Putamen (tissue), 1 donor: ENCODE measurements around the gene CCDC17.
"Not testable (repeated sequence)": the region's sequence is repeated elsewhere in the genome, so short reads cannot be mapped to it uniquely, and the experiment has no call there.

Source experiments
- DNase-seq: peaks from one replicate; pipeline ENCODE4 v3.0.0-alpha.2; 2016; ENCODE audit warnings: low spot score

Gene CCDC17

DNA sequence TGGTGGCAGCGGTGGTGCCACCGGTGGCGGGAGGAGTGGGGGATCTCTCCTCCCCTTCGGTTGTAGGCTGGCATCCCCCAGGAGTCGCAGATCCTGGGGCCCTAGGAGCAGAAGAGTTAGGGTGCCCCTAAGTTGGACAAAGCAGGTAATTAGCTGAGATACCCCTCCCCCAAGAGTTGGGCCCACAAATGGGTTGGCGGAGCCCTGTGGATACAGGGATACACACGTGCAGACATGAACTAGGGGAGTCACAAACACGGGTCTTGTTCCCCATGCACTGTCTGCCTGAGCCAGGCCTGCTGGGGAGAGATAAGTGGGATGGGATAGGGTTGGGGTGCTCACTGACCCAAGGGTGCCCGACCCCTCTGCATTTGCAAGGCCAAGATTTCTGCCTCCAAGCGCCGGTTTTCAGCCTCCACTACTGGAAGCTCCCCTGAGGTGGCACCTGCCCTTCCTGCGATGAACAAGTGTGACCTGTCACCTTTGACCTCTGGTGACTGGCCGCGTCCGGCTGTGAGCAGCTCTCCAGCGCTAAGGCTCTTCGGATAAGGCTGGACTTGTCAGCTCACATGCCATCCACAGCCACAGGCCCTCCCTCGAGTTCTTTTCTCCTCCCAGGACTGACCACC is 1.8 kb downstream of the CCDC17 start:
- DNase-seq: no peak

DNA sequence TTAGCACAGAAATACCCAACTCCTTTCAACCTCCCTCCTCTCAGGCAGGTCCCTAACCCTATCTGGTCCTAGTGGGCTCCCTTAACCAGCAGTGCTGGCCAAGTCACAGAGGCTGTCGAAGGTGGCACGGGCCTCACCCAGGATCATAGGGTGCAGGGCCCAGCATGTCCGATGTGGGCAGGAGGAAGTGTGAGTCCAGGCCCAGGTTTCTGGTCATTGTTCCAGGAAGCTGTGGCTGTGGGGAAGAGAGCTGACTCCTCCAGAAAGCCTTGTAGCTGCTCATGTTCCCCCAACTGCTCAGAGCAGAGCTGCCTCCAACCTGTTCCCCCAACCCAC is 2.4 kb downstream of the CCDC17 start:
- DNase-seq: no peak

DNA sequence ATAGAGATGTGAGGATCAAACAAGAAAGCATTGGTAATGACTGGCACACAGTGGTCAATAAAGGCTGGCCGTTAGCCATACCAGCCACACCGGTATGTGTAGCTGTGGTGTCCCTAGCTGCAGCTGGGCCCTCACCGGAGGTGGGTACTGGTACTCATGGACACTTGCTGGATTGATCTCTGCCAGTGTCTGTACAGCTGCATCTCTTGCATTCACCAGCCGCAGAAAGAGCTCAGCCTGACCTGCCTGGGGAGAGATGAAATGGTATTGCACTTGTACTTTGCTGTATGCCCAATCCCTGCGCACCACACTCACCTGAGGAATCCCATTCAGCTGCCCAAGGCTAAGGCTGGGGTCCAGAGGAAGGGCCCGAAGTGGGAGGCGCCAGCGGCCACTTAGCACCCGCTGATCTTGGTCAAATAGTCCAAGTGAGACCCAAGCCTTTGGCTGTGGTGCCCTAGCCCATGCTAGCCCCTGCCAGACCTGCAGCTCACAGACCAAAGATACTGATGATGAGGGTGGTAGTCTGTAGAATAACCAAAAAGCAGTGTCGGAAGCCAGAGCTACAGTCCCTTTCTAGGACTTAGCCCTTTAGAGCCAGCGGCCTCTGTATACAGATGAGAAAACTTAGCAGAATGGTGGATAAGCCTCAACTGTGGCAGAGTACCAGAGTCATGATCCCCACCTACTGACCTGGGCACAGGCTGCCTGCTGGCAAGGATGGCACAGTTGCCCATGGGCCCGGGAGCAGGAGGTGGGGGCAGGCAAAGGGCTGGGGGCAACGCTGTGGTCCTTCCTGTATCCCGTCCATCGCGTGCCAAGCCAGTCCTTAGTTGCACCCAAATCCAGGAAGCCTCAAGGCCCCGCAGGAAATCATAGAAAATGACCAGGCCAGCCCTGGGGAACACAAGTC is 3.0 kb downstream of the CCDC17 start:
- DNase-seq: no peak

DNA sequence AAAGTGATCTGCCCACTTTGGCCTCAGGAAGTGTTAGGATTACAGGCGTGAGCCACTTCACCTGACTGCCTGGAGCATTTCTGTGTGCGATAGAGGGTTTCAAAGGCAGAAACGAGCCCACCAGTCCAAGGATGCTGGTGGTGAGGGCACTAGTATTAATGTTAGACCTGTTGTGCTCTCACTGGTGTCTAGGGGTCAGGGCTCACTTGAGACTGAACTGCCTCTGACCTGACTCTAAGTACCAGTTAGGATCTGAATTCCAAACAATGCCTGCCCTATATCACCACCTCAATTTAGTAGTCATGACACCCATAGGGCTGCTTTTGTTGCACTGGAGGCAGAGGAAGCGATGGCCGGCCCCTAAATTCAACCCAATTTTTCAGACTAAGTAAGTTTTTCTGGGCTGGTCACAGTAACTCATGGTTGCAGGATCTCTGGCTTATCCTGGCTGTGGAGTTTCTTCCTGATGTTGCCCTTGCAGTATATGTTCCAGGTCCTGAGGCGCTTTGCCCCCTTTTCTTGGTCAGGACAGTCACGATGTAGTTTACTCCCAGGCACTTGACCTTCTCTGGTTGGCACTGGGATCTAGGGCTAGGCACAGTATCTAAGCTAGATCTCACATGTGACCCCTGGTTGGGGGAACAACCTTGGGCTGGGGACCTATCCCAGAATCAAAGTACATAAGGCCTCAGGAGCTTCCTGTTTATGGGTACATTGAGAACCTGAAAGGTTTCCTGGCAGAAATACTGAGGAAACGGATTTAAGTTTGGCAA is 4.5 kb downstream of the CCDC17 start:
- DNase-seq: no peak

DNA sequence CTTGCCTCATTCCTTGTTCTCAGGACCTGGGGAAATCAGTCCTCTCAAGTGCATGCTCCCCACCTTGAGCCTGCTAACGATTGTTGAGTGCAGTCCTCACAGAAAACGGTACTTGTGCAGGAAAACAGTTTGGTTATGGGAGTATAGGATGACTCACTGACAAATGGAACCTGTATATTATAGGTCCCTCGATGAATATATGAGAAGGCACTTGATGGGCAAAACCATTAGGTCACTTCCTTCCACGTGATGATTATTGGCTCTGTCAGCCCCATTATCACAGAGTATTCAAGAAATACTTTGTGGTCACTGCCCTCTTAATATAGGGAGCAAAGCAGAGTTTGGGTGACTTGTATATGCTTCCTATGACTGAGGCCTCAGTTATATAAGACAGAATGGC is 6.2 kb downstream of the CCDC17 start:
- DNase-seq: no peak

DNA sequence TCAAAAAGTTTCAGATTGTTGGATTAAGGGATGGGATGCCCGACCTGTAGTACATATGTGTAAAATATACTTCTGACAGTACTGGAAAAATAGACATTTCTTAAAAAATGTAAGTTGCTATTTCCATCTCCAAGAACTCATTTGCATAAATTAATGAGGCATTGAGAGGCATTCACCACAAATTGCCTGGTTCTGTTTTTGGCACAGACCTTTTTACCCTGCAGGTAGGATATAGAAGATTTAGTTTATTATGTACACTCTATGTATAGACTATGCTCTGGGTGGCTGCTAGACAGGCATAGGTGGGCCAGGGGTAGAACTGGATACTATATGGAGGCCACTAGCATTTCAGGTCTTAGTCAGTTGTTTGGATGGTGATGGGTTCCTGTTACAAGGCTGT is 8.0 kb downstream of the CCDC17 start:
- no peak for DNase-seq

DNA sequence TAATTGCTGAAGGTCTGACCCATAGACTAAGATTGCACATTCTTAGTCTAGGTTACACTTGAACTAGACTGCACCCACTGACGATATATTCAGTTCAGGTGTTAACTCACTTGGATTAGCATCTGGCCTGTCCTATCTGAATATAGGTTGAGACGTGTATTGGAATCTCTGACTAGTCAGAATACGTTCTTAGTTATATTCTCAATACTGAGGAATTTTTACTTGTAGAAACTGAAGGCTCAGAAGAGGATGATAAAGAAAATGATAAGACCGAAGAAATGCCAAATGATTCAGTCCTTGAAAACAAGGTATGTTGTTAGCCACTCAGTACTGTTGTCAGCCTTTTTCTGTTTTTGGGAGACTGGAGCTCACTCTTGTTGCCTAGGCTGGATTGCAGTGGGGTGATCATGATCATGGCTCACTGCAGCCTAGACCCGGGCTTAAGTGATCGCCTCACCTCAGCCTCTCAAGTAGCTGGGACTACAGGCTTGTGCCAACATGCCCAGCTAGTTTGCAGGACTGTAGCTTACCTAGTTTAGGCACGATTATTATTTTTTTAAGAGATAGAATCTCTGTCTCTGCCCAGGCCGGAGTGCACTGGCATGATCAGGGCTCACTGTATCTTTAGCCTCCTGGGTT is 10.8 kb downstream of the CCDC17 start:
- no peak for DNase-seq

DNA sequence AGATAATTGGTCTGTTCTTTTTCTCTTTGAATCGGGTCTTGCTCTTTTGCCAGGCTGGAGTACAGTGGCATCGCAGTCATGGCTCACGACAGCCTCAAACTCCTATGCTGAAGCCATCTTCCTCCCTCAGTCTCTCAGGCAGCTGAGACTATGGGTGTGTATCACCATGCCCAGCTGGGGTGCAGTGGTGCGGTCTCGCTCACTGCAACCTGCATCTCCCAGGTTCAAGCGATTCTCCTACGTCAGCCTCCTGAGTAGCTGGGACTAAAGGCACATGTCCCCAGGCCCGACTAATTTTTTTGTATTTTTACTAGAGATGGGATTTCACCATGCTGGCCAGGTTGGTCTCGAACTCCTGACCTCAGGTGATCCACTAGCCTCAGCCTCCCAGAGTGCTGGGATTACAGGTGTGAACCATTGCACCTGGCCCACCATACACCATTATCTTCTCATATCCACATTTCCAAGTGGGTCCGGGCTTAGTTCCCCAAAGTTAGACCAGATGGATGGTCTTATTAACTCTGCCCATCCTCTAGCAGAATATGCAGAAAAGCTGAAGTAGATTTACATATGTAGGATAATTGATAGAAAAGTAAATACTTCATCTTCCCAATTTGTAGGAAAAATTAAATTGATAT is 13.1 kb downstream of the CCDC17 start:
- no peak for DNase-seq

DNA sequence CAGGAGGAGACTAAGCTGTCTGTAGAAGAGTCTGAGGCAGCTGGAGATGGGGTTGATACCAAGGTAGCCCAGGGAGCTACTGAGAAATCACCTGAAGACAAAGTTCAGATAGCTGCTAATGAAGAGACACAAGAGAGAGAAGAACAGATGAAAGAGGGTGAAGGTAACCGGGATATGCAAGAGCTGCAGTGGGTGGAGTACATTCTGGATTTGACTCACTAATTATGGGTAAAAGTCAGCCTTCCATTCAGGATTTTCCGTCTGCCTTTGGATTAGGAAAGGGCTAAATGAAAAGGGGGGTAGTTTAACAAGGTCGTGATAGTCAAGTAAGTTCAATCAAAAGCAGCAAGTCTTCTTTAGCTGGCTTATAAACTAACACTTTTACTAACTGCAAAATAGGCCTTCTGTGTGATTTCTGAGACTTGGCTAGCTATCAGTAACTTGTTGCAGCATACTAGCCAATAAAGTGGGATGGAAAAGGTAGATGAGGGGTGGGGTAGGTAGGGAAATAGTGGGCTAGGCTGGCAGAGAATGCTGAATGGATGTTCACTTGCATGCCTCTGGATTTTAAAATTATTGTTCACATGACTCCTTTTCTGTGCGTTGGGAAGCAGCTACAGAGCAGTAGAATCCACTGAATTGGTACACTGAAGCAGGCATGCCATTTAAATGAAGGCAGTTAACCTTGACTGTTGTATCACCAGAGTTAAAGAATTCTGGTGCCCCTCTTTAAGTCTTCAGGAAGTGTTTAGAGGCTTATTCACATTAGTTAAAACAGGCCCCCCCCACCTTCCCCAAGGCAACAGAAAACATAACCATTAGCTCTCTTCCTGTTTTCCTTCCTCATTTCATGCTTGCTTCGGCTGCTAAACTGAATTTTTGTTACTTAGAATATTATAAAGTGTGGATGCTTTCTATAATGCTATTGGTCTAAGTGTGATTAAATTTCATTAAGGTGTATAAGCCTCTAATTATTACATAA is 15.4 kb downstream of the CCDC17 start:
- DNase-seq: no peak

DNA sequence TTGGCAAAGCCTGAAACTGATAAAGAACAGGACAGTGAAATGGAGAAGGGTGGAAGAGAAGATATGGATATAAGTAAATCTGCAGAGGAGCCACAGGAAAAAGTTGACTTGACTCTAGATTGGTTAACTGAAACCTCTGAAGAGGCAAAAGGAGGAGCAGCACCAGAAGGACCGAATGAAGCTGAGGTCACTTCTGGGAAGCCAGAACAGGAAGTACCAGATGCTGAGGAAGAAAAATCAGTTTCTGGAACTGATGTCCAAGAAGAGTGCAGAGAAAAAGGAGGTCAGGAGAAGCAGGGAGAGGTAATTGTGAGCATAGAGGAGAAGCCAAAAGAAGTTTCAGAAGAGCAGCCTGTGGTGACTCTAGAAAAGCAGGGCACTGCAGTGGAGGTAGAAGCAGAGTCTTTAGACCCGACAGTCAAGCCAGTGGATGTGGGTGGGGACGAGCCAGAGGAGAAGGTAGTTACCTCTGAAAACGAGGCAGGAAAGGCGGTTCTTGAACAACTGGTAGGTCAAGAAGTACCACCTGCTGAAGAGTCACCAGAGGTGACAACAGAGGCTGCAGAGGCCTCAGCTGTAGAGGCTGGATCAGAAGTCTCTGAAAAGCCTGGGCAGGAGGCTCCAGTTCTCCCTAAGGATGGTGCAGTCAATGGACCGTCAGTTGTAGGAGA is 16.3 kb downstream of the CCDC17 start:
- DNase-seq: no peak

DNA sequence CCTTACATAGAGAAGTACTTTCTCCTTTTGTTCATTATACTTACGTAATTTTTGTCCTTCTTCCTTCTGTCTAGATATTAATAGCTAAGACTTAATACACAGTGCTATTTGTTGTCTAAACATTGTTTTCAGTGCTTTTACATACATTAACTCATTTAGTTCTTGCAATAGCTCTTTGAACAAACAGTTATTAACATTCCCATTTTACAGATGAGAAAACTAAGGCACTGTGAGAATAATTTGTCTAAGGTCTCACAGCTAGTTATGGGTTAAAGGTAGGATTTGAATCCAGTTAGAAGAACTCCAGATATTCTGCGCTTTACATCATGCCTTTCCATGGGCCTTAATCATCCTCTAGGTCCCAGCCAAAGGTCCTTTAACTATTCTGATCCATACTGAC is 19.6 kb downstream of the CCDC17 start:
- no peak for DNase-seq

DNA sequence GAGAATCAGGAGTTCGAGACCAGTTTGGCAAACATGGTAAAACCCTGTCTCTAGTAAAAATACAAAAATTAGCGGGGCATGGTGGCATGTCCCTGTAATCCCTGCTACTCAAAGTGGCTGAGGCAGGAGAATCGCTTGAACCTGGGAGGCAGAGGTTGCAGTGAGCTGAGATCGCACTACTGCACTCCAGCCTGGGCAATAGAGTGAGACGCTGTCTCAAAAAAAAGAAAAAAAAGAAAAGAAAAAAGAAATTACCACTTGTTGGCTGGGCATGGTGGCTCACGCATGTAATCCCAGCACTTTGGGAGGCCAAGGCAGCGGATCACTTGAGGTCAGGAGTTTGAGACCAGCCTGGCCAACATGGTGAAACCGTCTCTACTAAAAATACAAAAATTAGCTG is 27.1 kb downstream of the CCDC17 start:
- not testable (repeated sequence) for DNase-seq

DNA sequence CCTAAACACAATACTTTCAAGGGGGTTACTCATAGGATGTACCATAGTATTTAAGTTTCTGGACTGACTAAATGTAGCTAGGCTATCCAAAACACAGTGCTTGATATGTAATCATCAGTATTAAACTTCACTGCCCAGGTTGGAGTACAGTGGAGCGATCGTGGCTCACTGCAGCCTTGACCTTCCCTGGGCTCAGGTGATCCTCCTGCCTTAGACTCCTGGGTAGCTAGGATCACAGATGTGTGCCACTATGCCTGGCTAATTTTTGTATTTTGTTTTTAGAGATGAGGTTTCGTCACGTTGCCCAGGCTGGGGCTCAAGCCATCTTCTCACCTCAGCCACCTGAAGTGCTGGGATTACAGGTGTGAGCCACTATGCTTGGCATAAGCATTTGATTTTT is 29.4 kb downstream of the CCDC17 start:
- no peak for DNase-seq

DNA sequence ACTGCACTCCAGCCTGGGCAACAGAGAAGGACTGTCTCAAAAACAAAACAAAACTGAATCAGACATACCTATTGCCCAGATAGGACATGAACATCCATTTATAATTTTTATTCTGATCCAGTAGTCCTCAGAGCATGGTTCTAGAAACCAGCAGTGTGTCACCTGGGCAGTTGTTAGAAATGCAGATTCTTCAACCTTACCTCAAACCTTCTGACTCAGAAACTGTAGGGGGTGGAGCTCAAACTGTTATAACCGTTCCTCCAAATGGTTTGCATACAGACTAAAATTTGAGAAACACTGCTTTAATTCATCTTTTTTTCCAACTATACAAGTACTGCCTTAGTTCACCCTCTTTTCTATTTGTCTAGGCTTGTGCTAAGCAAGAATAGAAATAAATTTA is 34.0 kb downstream of the CCDC17 start:
- no peak for DNase-seq

DNA sequence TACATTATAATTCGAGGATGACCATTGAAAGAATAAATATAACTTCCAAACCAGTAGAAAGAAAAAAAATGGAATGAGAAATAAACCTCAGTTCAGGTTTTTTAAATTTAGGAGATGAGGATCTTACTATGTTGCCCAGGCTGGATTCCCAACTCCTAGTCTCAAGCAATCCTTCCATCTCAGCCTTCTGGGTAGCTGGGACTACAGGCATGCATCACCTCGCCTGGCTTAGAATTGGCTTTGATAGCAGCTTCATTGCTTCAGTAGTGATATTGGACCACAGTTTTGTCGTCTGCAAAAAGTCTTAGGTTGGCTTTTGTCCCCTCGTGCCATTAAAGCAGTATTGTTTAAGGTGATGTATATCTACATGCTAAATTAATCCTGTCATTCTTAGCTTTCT is 37.1 kb downstream of the CCDC17 start:
- no peak for DNase-seq

DNA sequence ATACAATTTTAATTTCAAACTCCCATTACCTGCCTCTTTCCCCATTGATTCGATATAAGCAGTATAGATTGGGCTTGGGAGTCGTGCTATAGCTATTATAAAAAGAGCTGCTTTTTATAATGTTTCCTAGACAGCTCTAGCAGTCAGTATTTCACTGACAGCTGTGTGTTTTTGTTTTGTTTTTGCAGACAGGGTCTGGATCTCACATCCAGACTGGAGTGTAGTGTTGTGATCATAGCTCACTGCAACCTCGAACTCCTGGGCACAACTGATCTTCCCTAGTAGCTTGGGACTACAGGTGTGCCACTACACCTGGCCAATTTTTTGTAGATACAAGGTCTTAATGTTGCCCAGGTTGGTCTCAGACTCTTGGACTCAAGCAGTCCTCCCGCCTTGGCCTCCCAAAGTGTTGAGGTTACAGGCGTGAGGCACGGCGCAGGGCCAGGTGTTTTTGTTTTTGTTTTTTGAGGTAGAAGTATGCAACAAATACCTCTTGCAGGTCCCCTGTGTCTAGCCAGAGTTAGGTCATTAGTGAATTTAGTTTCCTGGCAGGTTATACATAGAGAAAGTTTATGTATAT is 38.3 kb downstream of the CCDC17 start:
- no peak for DNase-seq

DNA sequence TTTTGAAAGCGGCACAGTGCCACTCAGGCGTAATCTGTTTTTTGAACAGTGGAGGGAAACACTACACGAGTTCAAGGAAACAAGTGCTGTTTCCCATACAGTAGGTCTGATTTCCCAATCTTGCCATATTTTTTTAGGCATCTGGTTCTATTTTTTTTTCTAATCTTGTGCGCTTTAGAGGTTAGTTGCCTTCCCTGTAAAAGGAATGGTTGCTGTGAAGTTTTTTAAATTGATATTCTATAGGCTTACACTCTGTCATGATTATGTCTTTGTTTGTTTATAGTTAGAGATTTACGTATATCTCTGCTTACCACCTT is 38.8 kb downstream of the CCDC17 start:
- no peak for DNase-seq

DNA sequence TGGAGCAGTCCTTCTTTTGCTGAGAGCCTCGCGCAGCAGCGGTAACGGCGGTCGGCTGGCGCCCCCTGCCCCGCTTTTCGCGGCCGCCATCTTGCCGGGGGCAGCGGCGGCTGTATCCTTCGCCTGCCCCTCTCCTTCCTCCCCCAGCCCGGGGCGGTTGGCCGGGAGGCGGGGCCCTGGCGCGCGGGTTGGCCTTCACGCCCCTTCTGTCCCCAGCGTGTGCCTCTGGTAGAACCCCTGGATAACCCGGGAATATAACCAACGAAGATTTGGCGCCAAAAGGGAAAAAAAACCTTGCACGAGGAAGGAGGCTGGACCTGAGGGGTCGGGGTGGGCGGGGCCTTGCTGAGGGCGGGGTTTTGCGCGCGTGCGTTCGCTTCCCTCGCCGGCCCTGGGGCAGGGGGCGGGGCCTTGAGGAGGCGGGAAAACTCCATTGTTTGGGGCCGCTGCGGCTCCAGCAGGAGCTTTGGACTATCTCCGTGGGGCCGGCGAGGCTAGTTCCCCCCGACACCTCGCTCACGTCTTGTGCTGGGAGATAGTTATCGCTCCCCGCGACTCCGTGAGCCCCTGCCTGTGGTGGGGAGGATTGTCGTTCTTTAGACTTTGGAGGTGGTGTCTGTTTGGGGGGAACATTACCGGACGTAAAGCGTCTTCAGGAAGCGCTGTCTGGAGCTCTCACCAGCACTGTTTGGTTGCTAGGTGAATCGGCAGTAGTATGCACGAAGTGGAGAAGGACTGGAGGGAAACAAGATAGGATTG is 39.3 kb downstream of the CCDC17 start:
- peak; percentile 88 for DNase-seq

DNA sequence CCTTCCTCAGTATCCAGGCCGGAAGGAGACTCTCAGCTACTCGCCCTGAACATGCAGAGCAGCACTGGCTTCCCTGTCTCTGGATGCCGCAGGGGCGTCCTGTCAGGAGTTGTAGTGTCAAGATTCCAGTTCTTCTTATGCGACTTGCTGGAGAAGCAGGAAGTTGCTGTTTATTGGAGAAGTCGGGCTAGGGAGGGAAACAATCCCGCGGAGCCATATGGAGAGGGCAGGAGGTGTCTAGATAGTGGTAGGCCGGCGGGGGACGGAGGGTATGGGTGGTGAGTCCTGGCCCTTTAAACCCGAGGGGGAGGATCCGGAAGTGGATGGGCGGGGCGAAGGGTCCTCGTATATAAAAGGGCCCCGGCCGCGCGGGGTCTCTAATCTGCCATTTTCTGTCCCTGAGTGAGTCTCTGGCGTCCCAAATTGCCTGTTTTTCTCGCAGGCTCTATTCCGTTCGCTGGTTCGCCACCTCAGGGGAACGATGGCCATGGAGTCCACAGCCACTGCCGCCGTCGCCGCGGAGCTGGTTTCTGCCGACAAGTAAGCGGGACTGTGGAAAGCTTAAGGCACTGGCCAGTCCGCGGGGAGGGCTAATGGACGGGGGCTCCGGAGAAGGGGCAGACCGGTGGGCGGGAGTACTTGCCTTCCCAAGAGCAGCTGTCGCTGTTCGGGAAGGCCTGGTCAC is 40.0 kb downstream of the CCDC17 start, which contains the start of gene NASP:
Gene NASP, plus strand, starts transcription at position 376 of the 685 bp plus-strand sequence. Its CDS starts 106 bp downstream, at position 482.
- DNase-seq: peak; percentile 89
